MM.1S (cell line): ENCODE measurements around the gene TSEN2.

Experiments
- EZH2 ChIP-seq: fragments of 300-600 bp; sonication (generic); optimal IDR thresholded peaks from 2 replicates; pipeline ENCODE3; 2017; ENCODE audit warnings: low read depth, mild to moderate bottlenecking, antibody characterized with exemption, low read length, mixed read lengths
- TF ChIP-seq, protein P1 (sequence below): fragments of 300-600 bp; sonication (generic); IDR thresholded peaks from 2 replicates; pipeline ENCODE4 v1.5.1; 2016; ENCODE audit warnings: antibody characterized with exemption, low read length, mixed read lengths

GRCh38 chr3:12560505-12561190, 76.4 kb downstream of the TSEN2 start:
- TF ChIP-seq EZH2 = no peak
- TF ChIP-seq, protein P1, sequence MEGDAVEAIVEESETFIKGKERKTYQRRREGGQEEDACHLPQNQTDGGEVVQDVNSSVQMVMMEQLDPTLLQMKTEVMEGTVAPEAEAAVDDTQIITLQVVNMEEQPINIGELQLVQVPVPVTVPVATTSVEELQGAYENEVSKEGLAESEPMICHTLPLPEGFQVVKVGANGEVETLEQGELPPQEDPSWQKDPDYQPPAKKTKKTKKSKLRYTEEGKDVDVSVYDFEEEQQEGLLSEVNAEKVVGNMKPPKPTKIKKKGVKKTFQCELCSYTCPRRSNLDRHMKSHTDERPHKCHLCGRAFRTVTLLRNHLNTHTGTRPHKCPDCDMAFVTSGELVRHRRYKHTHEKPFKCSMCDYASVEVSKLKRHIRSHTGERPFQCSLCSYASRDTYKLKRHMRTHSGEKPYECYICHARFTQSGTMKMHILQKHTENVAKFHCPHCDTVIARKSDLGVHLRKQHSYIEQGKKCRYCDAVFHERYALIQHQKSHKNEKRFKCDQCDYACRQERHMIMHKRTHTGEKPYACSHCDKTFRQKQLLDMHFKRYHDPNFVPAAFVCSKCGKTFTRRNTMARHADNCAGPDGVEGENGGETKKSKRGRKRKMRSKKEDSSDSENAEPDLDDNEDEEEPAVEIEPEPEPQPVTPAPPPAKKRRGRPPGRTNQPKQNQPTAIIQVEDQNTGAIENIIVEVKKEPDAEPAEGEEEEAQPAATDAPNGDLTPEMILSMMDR = no peak
